Limb (tissue), 2 donors: ENCODE data around the gene TICRR.

Experiments used
- DNase-seq, 2 donors: peaks; one replicate each; pipeline ENCODE4 v3.0.0-alpha.2; 2016; ENCODE audit errors: extremely low spot score in 2 of 2

Gene TICRR

GRCh38 chr15:89673165-89673512 lies 97.9 kb downstream of the TICRR start:
- DNase-seq: peak in 1 of 2 donors; percentile 48

DNA sequence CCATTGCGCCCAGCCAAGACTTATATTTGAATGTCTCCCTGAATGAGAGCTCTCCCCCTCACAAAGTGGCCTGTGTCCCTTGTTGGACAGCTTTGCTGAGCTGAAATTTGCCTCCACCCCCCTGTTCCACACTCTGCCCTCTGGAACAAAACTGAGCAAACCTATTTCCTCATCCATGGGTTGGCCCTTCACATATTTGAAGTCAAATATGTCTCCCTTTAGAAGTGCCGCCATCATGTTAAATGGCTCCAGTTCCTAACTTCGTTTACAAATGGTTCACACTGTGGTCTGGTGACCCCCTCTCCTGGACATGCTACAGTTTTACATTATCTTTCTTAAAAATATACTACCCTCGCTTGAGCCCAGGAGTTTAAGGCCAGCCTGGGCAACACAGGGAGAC lies 99.3 kb downstream of the TICRR start:
- DNase-seq: no peak

- DNase-seq: no peak
Measured at GRCh38 chr15:89675606-89676005, 100.3 kb downstream of the TICRR start.

- DNase-seq: no peak
Measured at GRCh38 chr15:89677381-89677780, 102.1 kb downstream of the TICRR start.
